ENCODE data around the gene ILF2. TPM values are rescaled to one million over a fixed set of nuclear protein-coding genes. Genes with fewer than 3 reads are reported as not detected.

ILF2 gene
- total and polyA plus RNA-seq, 2 experiments from 2014 or later, result 173 to 178 TPM

DNA sequence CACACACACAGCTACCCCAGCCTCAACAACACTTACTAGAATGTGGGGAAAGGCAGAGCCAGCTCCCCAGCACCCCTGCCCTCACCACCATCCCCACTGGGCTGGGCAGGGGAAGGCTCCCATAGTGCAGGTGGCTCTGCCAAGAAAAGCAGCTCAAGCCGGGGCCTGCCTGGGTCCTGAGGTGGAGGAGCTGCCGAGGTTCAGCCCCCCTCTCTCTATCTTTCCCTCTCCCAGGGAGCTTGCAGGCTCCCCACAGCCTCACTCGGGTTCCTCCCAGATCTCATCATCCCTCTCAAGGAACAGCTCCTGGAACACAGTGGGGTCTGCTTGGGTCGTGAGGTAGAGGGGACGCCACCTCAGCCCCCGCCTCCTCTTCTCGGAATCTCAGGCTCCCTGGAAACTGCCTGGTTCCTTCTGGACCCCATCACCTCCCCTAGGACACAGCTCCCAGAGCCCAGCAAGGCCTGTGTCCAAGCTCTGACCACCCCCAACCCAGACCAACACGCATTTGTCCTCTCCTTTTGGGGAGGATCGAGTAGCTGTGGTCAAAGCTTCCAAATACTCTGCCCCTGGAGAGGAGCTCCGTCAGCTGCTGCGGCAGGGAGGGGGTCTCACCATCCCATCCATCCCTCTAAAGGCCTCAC, 58.6 kb downstream of the ILF2 start:
- H3K27me3 ChIP-seq, result no peaks in the 10 kb centered on the region
- no peaks in the 10 kb centered on the region for H3K9me3 ChIP-seq (ENCODE audit: low read depth)
- H3K4me1 ChIP-seq (ENCODE audit: insufficient read depth), result peaks cover 50% of the 10 kb centered on the region
- peak overlapping the region; percentile 90 for H3K27ac ChIP-seq
- no peak for DNase-seq (ENCODE audit: low spot score)
- H3K9me2 ChIP-seq (replicated peaks; ENCODE audit: insufficient read depth), result no peaks in the 10 kb centered on the region
- H3K4me2 ChIP-seq, result peak overlapping the region; percentile 76
- H4K20me1 ChIP-seq (ENCODE audit: insufficient read depth, poor library complexity, severe bottlenecking), result no peaks in the 10 kb centered on the region
- no peaks in the 10 kb centered on the region for H3K36me3 ChIP-seq (replicated peaks; ENCODE audit: insufficient read depth, low read depth)
- H2AFZ ChIP-seq, result peak overlapping the region; percentile 43
- WGBS (ENCODE audit: low lambda C conversion rate, missing lambda C conversion rate), result 40% methylated on average over 11 of the region's 11 CpGs
- peak overlapping the region; percentile 10 for H3K4me3 ChIP-seq
- TF ChIP-seq EZH2 (IDR thresholded peaks at IDR 0.05; ENCODE audit: borderline replicate concordance), result no peak
- TF ChIP-seq, protein P1, sequence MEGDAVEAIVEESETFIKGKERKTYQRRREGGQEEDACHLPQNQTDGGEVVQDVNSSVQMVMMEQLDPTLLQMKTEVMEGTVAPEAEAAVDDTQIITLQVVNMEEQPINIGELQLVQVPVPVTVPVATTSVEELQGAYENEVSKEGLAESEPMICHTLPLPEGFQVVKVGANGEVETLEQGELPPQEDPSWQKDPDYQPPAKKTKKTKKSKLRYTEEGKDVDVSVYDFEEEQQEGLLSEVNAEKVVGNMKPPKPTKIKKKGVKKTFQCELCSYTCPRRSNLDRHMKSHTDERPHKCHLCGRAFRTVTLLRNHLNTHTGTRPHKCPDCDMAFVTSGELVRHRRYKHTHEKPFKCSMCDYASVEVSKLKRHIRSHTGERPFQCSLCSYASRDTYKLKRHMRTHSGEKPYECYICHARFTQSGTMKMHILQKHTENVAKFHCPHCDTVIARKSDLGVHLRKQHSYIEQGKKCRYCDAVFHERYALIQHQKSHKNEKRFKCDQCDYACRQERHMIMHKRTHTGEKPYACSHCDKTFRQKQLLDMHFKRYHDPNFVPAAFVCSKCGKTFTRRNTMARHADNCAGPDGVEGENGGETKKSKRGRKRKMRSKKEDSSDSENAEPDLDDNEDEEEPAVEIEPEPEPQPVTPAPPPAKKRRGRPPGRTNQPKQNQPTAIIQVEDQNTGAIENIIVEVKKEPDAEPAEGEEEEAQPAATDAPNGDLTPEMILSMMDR (IDR thresholded peaks at IDR 0.05; ENCODE audit: poor library complexity), result no peak
- no peak for TF ChIP-seq EZH2phosphoT487 (IDR thresholded peaks at IDR 0.05; ENCODE audit: low read depth, severe bottlenecking, unreplicated experiment)
- H3K79me2 ChIP-seq, result peaks cover 34% of the 10 kb centered on the region

Small RNA genes lying within 50 kb of the gene (microRNA-seq; reads per million reads assigned to microRNA genes)
- not detected for gene MIR8083

Small RNA genes lying within 50 kb of the gene (small RNA-seq; reads per million reads assigned to genes)
- gene MIR8083 (not detected), gene RN7SL372P (not detected)

Other genes starting within 250 kb of the ILF2 start
- gene S100A7, start 210.3 kb downstream of the ILF2 start, total RNA-seq, result 0.60 TPM in 1 of 2 replicates, not detected in the other
- gene S100A7, start 210.3 kb downstream of the ILF2 start, polyA plus RNA-seq, result 1.0 and 2.5 TPM in 2 replicates
- 140 and 173 TPM in 2 replicates for gene S100A6, start 135.0 kb downstream of the ILF2 start, total RNA-seq
- 657 and 701 TPM in 2 replicates for gene S100A6, start 135.0 kb downstream of the ILF2 start, polyA plus RNA-seq
- not detected in 2 replicates for gene S100A5, start 130.1 kb downstream of the ILF2 start, total RNA-seq
- gene S100A5, start 130.1 kb downstream of the ILF2 start, polyA plus RNA-seq, result 0.54 and 1.0 TPM in 2 replicates
- 64.1 and 101 TPM in 2 replicates for gene S100A4, start 125.2 kb downstream of the ILF2 start, total RNA-seq
- 116 and 187 TPM in 2 replicates for gene S100A4, start 125.2 kb downstream of the ILF2 start, polyA plus RNA-seq
- gene S100A3, start 121.7 kb downstream of the ILF2 start, total RNA-seq, result 2.6 and 2.7 TPM in 2 replicates
- 1.9 and 6.1 TPM in 2 replicates for gene S100A3, start 121.7 kb downstream of the ILF2 start, polyA plus RNA-seq
- 1.7 and 4.2 TPM in 2 replicates for gene S100A2, start 105.1 kb downstream of the ILF2 start, total RNA-seq
- gene S100A2, start 105.1 kb downstream of the ILF2 start, polyA plus RNA-seq, result 6.9 and 10.3 TPM in 2 replicates
- gene S100A16, start 57.9 kb downstream of the ILF2 start, total RNA-seq, result 103 and 129 TPM in 2 replicates
- 134 and 155 TPM in 2 replicates for gene S100A16, start 57.9 kb downstream of the ILF2 start, polyA plus RNA-seq
- gene S100A14, start 54.7 kb downstream of the ILF2 start, total RNA-seq, result 112 and 141 TPM in 2 replicates
- gene S100A14, start 54.7 kb downstream of the ILF2 start, polyA plus RNA-seq, result 62.8 and 94.9 TPM in 2 replicates
- 82.0 and 115 TPM in 2 replicates for gene S100A13, start 43.5 kb downstream of the ILF2 start, total RNA-seq
- gene S100A13, start 43.5 kb downstream of the ILF2 start, polyA plus RNA-seq, result 248 and 282 TPM in 2 replicates
- gene S100A1, start 42.6 kb downstream of the ILF2 start, total RNA-seq, result 2.7 and 15.0 TPM in 2 replicates
- gene S100A1, start 42.6 kb downstream of the ILF2 start, polyA plus RNA-seq, result 1.3 and 4.0 TPM in 2 replicates
- gene CHTOP, start 36.9 kb downstream of the ILF2 start, total RNA-seq, result 56.2 and 65.5 TPM in 2 replicates
- gene CHTOP, start 36.9 kb downstream of the ILF2 start, polyA plus RNA-seq, result 40.6 and 50.7 TPM in 2 replicates
- 40.9 and 41.4 TPM in 2 replicates for gene SNAPIN, start 12.3 kb downstream of the ILF2 start, total RNA-seq
- gene SNAPIN, start 12.3 kb downstream of the ILF2 start, polyA plus RNA-seq, result 63.2 and 68.4 TPM in 2 replicates
- gene NPR1, start 7.7 kb upstream of the ILF2 start, total RNA-seq, result 2.5 and 2.8 TPM in 2 replicates
- 3.0 and 4.3 TPM in 2 replicates for gene NPR1, start 7.7 kb upstream of the ILF2 start, polyA plus RNA-seq
- gene INTS3, start 57.1 kb upstream of the ILF2 start, total RNA-seq, result 39.1 and 42.3 TPM in 2 replicates
- gene INTS3, start 57.1 kb upstream of the ILF2 start, polyA plus RNA-seq, result 37.1 and 51.3 TPM in 2 replicates
- 21.5 and 22.8 TPM in 2 replicates for gene SLC27A3, start 104.4 kb upstream of the ILF2 start, total RNA-seq
- gene SLC27A3, start 104.4 kb upstream of the ILF2 start, polyA plus RNA-seq, result 37.2 and 38.1 TPM in 2 replicates

Data from hepatocyte (in vitro differentiated cells).